HG03571 (cell line): ENCODE data around the gene SSBP2.

Experiments
- ATAC-seq: cut with Tn5 transposase; IDR thresholded peaks from one replicate; pipeline ENCODE4 v1.9.1; 2021; ENCODE audit not compliant: unreplicated experiment

Gene SSBP2

GRCh38 chr5:81767097-81767496, 16.2 kb upstream of the SSBP2 start:
- no peak for ATAC-seq

GRCh38 chr5:81766611-81767010, 15.7 kb upstream of the SSBP2 start:
- ATAC-seq: no peak

GRCh38 chr5:81763294-81763928, 12.5 kb upstream of the SSBP2 start:
- ATAC-seq: no peak

- no peak for ATAC-seq
These were observed 12.0 kb upstream of the SSBP2 start for GRCh38 chr5:81762853-81763252.

GRCh38 chr5:81762401-81762800, 11.5 kb upstream of the SSBP2 start:
- ATAC-seq: no peak

- no peak for ATAC-seq
These were observed 11.1 kb upstream of the SSBP2 start for GRCh38 chr5:81761970-81762369.

- ATAC-seq: no peak
These were observed 10.4 kb upstream of the SSBP2 start for GRCh38 chr5:81761270-81761669.

- ATAC-seq: no peak
These were observed 9.6 kb upstream of the SSBP2 start for GRCh38 chr5:81760521-81760920.

GRCh38 chr5:81759632-81760005, 8.7 kb upstream of the SSBP2 start:
- no peak for ATAC-seq

GRCh38 chr5:81757404-81757803, 6.5 kb upstream of the SSBP2 start:
- ATAC-seq: no peak

GRCh38 chr5:81756016-81756415, 5.1 kb upstream of the SSBP2 start:
- ATAC-seq: no peak

GRCh38 chr5:81755320-81755719, 4.4 kb upstream of the SSBP2 start:
- no peak for ATAC-seq

- ATAC-seq: no peak
These were observed 3.7 kb upstream of the SSBP2 start for GRCh38 chr5:81754621-81755020.

GRCh38 chr5:81753429-81753828, 2.5 kb upstream of the SSBP2 start:
- ATAC-seq: no peak

GRCh38 chr5:81752644-81752963, 1.7 kb upstream of the SSBP2 start:
- no peak for ATAC-seq

GRCh38 chr5:81751836-81752643, 1.1 kb upstream of the SSBP2 start:
- no peak for ATAC-seq

GRCh38 chr5:81750308-81751008, 439 bp downstream of the SSBP2 start:
- ATAC-seq: peak; percentile 12

- ATAC-seq: peak; percentile 43
These were observed 1.2 kb downstream of the SSBP2 start for GRCh38 chr5:81749561-81750307.

- no peak for ATAC-seq
These were observed 1.7 kb downstream of the SSBP2 start for GRCh38 chr5:81749192-81749560.

- ATAC-seq: no peak
These were observed 2.3 kb downstream of the SSBP2 start for GRCh38 chr5:81748556-81748955.

- ATAC-seq: no peak
These were observed 3.9 kb downstream of the SSBP2 start for GRCh38 chr5:81747030-81747429.

- no peak for ATAC-seq
These were observed 10.1 kb downstream of the SSBP2 start for GRCh38 chr5:81740758-81741157.
